ENCODE results near the gene ALDH1B1. TPM values are rescaled to one million over a fixed set of nuclear protein-coding genes. Genes with fewer than 3 reads are reported as not detected.
A peak's percentile ranks its signal among the peaks of the same experiment; 100 is the strongest.

The ALDH1B1 gene
- total RNA-seq, 1 experiment from 2014 or later = 35.7 TPM

DNA sequence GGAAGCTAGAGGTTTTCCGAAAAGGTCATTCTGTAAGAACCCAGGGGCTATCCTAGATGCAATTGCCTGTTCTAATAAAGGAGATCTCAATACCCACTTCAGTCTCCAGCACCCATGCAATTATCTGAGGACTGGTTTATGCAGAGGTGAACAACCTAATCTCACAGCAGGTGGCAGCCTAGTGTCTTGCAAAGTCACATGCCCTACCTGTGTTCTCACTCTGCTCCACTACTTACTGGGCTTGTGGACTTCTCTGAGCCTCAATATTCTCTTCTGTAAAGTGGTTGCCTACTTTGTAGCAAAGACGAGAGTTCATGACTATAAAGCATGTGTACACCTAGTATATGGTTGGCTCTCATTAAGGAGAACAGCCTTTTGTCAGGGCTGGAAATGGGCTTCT lies 21.0 kb upstream of the ALDH1B1 start:
- Histone ChIP-seq H3K4me3 (ENCODE audit: low read depth, low read length) (no peak overlapping the region), H3K4me1 (no peaks in the 10 kb centered on the region), H3K36me3 (ENCODE audit: control insufficient read depth, insufficient read depth, low read length) (no peaks in the 10 kb centered on the region), H3K27me3 (replicated peaks; ENCODE audit: control insufficient read depth, insufficient read depth, low read length) (no peaks in the 10 kb centered on the region), H3K9me3 (no peaks in the 10 kb centered on the region)
- ChIA-PET POLR2A (no interaction called here), CTCF (interaction anchor here (2.8 kb wide), 1 partner anchor 29 kb away, joined by 14 read pairs; no protein-coding TSS in a partner anchor)
- no TSS peak for BruUV-seq (replicated peaks)
- peak; percentile 69 to 73 for DNase-seq
- Mint-ChIP-seq H3K4me1 (ENCODE audit: low read depth, unreplicated experiment) (no peaks in the 10 kb centered on the region), H3K27me3 (ENCODE audit: insufficient read depth, unreplicated experiment) (no peaks in the 10 kb centered on the region), H3K36me3 (ENCODE audit: insufficient read depth, unreplicated experiment) (no peaks in the 10 kb centered on the region), H3K27ac (ENCODE audit: unreplicated experiment) (no peak overlapping the region), H3K9me3 (ENCODE audit: unreplicated experiment) (no peaks in the 10 kb centered on the region), H3K4me3 (ENCODE audit: unreplicated experiment) (no peak overlapping the region)
- intact Hi-C loops (cut with micrococcal nuclease; ENCODE audit: unreplicated experiment) = loop anchor here (1.0 to 10.0 kb wide), 5 partner anchors 10 to 273 kb away; partner anchors contain the start of gene ALDH1B1
- TF ChIP-seq, protein P1, sequence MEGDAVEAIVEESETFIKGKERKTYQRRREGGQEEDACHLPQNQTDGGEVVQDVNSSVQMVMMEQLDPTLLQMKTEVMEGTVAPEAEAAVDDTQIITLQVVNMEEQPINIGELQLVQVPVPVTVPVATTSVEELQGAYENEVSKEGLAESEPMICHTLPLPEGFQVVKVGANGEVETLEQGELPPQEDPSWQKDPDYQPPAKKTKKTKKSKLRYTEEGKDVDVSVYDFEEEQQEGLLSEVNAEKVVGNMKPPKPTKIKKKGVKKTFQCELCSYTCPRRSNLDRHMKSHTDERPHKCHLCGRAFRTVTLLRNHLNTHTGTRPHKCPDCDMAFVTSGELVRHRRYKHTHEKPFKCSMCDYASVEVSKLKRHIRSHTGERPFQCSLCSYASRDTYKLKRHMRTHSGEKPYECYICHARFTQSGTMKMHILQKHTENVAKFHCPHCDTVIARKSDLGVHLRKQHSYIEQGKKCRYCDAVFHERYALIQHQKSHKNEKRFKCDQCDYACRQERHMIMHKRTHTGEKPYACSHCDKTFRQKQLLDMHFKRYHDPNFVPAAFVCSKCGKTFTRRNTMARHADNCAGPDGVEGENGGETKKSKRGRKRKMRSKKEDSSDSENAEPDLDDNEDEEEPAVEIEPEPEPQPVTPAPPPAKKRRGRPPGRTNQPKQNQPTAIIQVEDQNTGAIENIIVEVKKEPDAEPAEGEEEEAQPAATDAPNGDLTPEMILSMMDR (IDR thresholded peaks at IDR 0.05; ENCODE audit: insufficient read depth in 1 of 2, low read depth in 1 of 2, low read length in 1 of 2, severe bottlenecking in 1 of 2, unreplicated experiment in 1 of 2) = peak; percentile 63 to 67

DNA sequence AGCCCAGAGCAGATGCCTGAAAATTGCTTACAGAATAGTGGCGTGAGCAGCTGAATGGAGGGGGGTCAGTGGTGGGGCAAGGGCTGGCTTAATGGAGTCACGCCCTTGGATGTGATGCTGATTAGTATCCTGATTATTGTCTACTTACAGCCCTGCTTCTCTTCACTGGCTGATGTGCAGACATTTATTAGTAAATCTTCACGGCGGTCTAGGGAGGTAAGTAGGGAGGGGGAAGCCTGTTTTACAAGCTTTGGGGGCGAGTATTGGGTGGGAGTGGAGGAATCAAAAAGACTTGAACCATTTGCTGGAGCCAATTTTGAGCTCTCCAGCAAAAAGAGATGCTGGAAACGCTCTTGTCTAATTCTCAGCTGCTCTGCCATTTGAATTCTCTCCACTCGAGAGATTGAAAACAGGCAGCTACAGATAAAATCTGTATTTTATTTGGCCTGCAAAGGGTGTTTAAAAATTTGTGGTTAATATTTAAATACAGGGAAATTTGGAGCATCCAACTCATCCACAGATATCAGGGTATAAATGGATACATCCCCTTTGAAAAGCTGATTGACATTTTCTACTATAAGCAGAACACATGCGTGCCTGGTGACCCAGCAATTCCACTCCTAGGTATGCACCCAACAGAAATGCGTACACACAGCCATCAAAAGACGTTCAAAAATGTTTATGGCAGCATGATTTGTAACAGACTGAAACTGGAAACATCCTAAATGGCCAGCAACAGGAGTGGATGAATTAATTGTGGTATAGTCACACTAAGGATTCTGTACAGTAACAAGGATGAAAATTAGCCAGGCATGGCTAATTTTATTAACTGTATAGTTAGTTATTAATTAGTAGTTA lies 19.5 kb upstream of the ALDH1B1 start:
- Histone ChIP-seq H3K36me3 (ENCODE audit: control insufficient read depth, insufficient read depth, low read length) (no peaks in the 10 kb centered on the region), H3K27me3 (replicated peaks; ENCODE audit: control insufficient read depth, insufficient read depth, low read length) (no peaks in the 10 kb centered on the region), H3K4me3 (ENCODE audit: low read depth, low read length) (no peak overlapping the region), H3K4me1 (no peaks in the 10 kb centered on the region), H3K9me3 (no peaks in the 10 kb centered on the region)
- Mint-ChIP-seq H3K36me3 (ENCODE audit: insufficient read depth, unreplicated experiment) (no peaks in the 10 kb centered on the region), H3K27ac (ENCODE audit: unreplicated experiment) (no peak overlapping the region), H3K27me3 (ENCODE audit: insufficient read depth, unreplicated experiment) (no peaks in the 10 kb centered on the region), H3K4me3 (ENCODE audit: unreplicated experiment) (no peak overlapping the region), H3K4me1 (ENCODE audit: low read depth, unreplicated experiment) (no peaks in the 10 kb centered on the region), H3K9me3 (ENCODE audit: unreplicated experiment) (no peaks in the 10 kb centered on the region)
- DNase-seq = no peak
- intact Hi-C loops (cut with micrococcal nuclease; ENCODE audit: unreplicated experiment) = loop anchor here (10.0 kb wide), 1 partner anchor 272 kb away; no protein-coding TSS in a partner anchor
- BruUV-seq (replicated peaks) = no TSS peak
- TF ChIP-seq, protein P1 (IDR thresholded peaks at IDR 0.05; ENCODE audit: insufficient read depth in 1 of 2, low read depth in 1 of 2, low read length in 1 of 2, severe bottlenecking in 1 of 2, unreplicated experiment in 1 of 2) = no peak
- ChIA-PET CTCF (no interaction called here), POLR2A (no interaction called here)

DNA sequence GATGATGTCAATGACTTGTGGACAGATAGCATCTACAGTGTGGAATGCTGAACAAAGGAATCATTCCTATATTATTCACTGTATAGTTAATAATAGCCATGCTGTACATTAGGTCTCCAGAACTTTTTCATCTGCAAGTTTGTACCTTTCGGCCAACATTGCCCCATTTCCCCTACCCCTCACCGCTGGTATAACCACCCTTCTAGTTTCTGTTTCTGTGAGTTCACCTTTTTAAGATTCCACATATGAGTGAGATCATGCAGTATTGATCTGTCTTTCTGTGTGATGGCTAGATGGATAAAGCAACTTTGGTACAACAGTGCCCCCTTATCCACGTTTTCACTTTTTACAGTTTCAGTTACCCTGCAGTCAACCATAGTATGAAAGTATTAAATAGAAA lies 18.8 kb upstream of the ALDH1B1 start:
- Mint-ChIP-seq H3K27ac (ENCODE audit: unreplicated experiment) (no peak overlapping the region), H3K4me3 (ENCODE audit: unreplicated experiment) (no peak overlapping the region), H3K27me3 (ENCODE audit: insufficient read depth, unreplicated experiment) (no peaks in the 10 kb centered on the region), H3K9me3 (ENCODE audit: unreplicated experiment) (no peaks in the 10 kb centered on the region), H3K36me3 (ENCODE audit: insufficient read depth, unreplicated experiment) (no peaks in the 10 kb centered on the region), H3K4me1 (ENCODE audit: low read depth, unreplicated experiment) (no peaks in the 10 kb centered on the region)
- Histone ChIP-seq H3K4me1 (no peaks in the 10 kb centered on the region), H3K9me3 (no peaks in the 10 kb centered on the region), H3K36me3 (ENCODE audit: control insufficient read depth, insufficient read depth, low read length) (no peaks in the 10 kb centered on the region), H3K27me3 (replicated peaks; ENCODE audit: control insufficient read depth, insufficient read depth, low read length) (no peaks in the 10 kb centered on the region), H3K4me3 (ENCODE audit: low read depth, low read length) (no peak overlapping the region)
- no TSS peak for BruUV-seq (replicated peaks)
- ChIA-PET POLR2A (no interaction called here), CTCF (interaction anchor here (1.4 kb wide), 1 partner anchor 27 kb away, joined by 4 read pairs; no protein-coding TSS in a partner anchor)
- no peak for DNase-seq
- intact Hi-C loops (cut with micrococcal nuclease; ENCODE audit: unreplicated experiment) = loop anchor here (10.0 kb wide), 1 partner anchor 271 kb away; no protein-coding TSS in a partner anchor
- TF ChIP-seq, protein P1 (IDR thresholded peaks at IDR 0.05; ENCODE audit: insufficient read depth in 1 of 2, low read depth in 1 of 2, low read length in 1 of 2, severe bottlenecking in 1 of 2, unreplicated experiment in 1 of 2) = no peak

Measured in Caco-2 (cell line).